H1 (cell line): Measurements from ENCODE around the gene CMIP. TPM values are rescaled to one million over a fixed set of nuclear protein-coding genes. Genes with fewer than 3 reads are reported as not detected.

Experiments used
- BCL11A ChIP-seq, 2 experiments: IDR thresholded peaks; one replicate each; pipeline ENCODE4 v1.6.1; 2011; ENCODE audit warnings: low read depth in 2 of 2, low read length in 2 of 2, mild to moderate bottlenecking in 2 of 2
- EP300 ChIP-seq, 2 experiments: IDR thresholded peaks; 1 replicate in 1 of 2; 2 replicates in 1 of 2; pipeline ENCODE4 v1.6.1; 2011 to 2012; ENCODE audit warnings: low read depth in 2 of 2, low read length in 2 of 2, mild to moderate bottlenecking in 2 of 2, borderline replicate concordance in 1 of 2, inconsistent platforms in 1 of 2, moderate library complexity in 1 of 2
- RFX5 ChIP-seq: IDR thresholded peaks from 2 replicates; pipeline ENCODE4 v1.6.1; 2011; ENCODE audit warnings: low read depth, low read length, improper control_type of control experiment, borderline replicate concordance
- ZNF274 ChIP-seq: IDR thresholded peaks from 2 replicates; pipeline ENCODE4 v1.7.0; 2012; ENCODE audit warnings: low read length, borderline replicate concordance; ENCODE audit errors: extremely low read depth
- polyA plus RNA-seq, 7 experiments: library from polyadenylated mRNA; depleted of rRNA in 3 of 7; stranded (reverse) in 5 of 7; unstranded in 2 of 7; fragments of >200 nt in 5 of 7; fragments of 200-250 nt in 2 of 7; gene quantifications; 1 replicate in 5 of 7; 2 replicates in 1 of 7; 4 replicates in 1 of 7; pipeline versions ENCODE4 v1.2.1 to v1.2.3, GENCODE V29; 2011 to 2013; ENCODE audit warnings: missing spikeins in 2 of 7, mixed read lengths in 2 of 7
- total RNA-seq: library from RNA; stranded (reverse); fragmentation: NEBNext Ultra II Directional; extraction: Animal tissue kit (Norgen Biotek cat#: 25700); gene quantifications from 2 replicates; pipeline ENCODE4 v1.2.1, GENCODE V29; 2021

CMIP gene
- total and polyA plus RNA-seq, 2 of the 8 experiments (the other 6 are each of a cell fraction or from before 2014, with no cell fraction given), result 7.9 to 53.2 TPM

DNA sequence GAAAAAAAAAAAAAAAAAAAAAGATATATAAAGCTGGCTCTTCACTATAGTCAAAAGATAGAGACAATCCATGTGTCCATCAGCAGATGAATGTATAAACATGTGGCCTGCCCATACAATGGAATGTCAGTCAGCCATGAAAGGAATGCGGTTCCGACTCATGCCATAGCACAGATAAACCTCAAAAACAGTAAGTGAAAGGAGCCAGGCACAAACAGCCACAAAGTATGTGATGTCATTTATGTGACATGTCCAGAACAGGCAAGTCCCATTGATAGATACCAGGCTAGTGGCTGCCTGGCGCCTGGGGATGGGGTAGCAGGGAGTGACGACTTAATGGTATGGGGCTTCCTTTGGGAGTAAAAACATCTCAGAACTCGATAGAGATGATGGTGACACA lies 155.7 kb downstream of the CMIP start (continued):
- TF ChIP-seq ZNF274 (no peak), RFX5 (no peak), EP300 (IDR thresholded peaks at IDR 0.05; ENCODE audit: borderline replicate concordance in 1 of 2, low read depth in 2 of 2, low read length in 2 of 2) (no peak), BCL11A (IDR thresholded peaks at IDR 0.05; ENCODE audit: low read depth in 2 of 2, low read length in 2 of 2) (no peak)
